Gastroesophageal sphincter (tissue), 4 donors: Measurements from ENCODE around the gene NEIL1. TPM values are rescaled to one million over a fixed set of nuclear protein-coding genes. Genes with fewer than 3 reads are reported as not detected.
"Not testable (repeated sequence)": the region's sequence is repeated elsewhere in the genome, so short reads cannot be mapped to it uniquely, and the experiment has no call there.

Experiments used
- ATAC-seq: fragments of 150-250 bp; one replicate; pipeline ENCODE4 v1.9.1; 2016; ENCODE audit warnings: mild to moderate bottlenecking, moderate library complexity
- H3K27ac ChIP-seq, 4 donors: fragments of 200-600 bp; sonication (generic) in 3 of 4; 1 replicate in 3 of 4; 2 replicates in 1 of 4; pipeline ENCODE4 v1.5.1; 2016 to 2019
- H3K27me3 ChIP-seq: fragments of 200-600 bp; sonication (generic); one replicate; pipeline ENCODE4 v1.5.1; 2019
- H3K36me3 ChIP-seq, 2 donors: fragments of 200-600 bp; sonication (generic); one replicate each; pipeline ENCODE4 v1.5.1; 2019; ENCODE audit warnings: control low read depth in 1 of 2
- H3K4me1 ChIP-seq, 3 donors: fragments of 200-600 bp; sonication (generic); 1 replicate in 2 of 3; 2 replicates in 1 of 3; pipeline ENCODE4 v1.5.1; 2016 to 2019; ENCODE audit warnings: control low read depth in 2 of 3
- H3K4me3 ChIP-seq, 2 donors: fragments of 200-600 bp; sonication (generic); one replicate each; pipeline ENCODE4 v1.5.1; 2019; ENCODE audit warnings: mild to moderate bottlenecking in 1 of 2, moderate library complexity in 1 of 2
- H3K9me3 ChIP-seq, 3 donors: fragments of 200-600 bp; sonication (generic); one replicate each; pipeline ENCODE4 v1.5.1; 2017 to 2019; ENCODE audit warnings: control low read depth in 2 of 3
- CTCF ChIP-seq, 4 experiments: fragments of 200-600 bp in 2 of 4; fragments of 450-650 bp in 2 of 4; sonication (generic) in 1 of 4; IDR thresholded peaks; one replicate each; pipeline ENCODE4 v1.5.1; 2017 to 2019; ENCODE audit warnings: antibody characterized with exemption in 4 of 4, mild to moderate bottlenecking in 2 of 4, moderate library complexity in 2 of 4
- EP300 ChIP-seq: sonication (generic); formaldehyde crosslinking; IDR thresholded peaks from one replicate; pipeline ENCODE4 v1.6.1; 2017; ENCODE audit warnings: antibody characterized with exemption, mild to moderate bottlenecking
- POLR2A ChIP-seq, 2 donors: fragments of 450-650 bp; IDR thresholded peaks; one replicate each; pipeline ENCODE4 v1.6.1; 2017; ENCODE audit warnings: antibody characterized with exemption in 2 of 2, mild to moderate bottlenecking in 2 of 2, moderate library complexity in 1 of 2
- POLR2AphosphoS5 ChIP-seq: sonication (generic); formaldehyde crosslinking; IDR thresholded peaks from one replicate; pipeline ENCODE4 v1.6.1; 2017; ENCODE audit warnings: antibody characterized with exemption
- WGBS, 2 donors: methylation state at CpG; one replicate each; pipeline ENCODE4 v1.1.5; 2018; ENCODE audit warnings: low coverage in 1 of 2; 5-methylcytosine and 5-hydroxymethylcytosine counted together
- total RNA-seq, 4 donors: library from RNA; depleted of rRNA; stranded (reverse); fragments of >200 nt; gene quantifications; one replicate each; pipeline ENCODE4 v1.1.0, GENCODE V29; 2016

Gene NEIL1
- total RNA-seq, 4 donors from 2014 or later, result 8.7 to 47.8 (median 28.9) TPM

DNA sequence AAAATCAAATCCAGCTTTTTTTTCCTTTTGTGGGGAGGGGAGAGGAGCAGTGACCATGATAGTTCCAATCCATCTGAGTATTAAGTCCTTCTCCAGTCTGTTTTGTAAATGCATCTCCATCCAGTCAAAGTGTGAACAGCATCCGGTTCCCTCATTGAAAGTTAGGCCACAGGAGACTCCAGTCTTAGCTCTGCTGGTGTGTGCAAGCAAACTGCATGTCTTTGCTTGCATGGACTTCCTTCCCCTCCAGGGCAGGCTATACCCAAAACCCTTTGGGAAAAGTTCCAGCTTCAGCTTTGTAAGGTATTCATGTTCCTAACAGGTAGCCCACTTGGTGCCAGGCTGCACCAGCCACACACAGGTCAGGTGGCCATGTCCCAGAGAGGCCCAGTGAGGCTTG, 24.6 kb downstream of the NEIL1 start:
- H3K36me3 ChIP-seq, result peaks cover 0 to 75% of the 10 kb centered on the region in 2 donors
- H3K9me3 ChIP-seq, result no peaks in the 10 kb centered on the region
- no peak overlapping the region for H3K4me3 ChIP-seq
- 100% methylated on average over 1 of the region's 1 CpG; no CpG with 5 or more reads in 1 of the 2 donors for WGBS, 2 donors
- TF ChIP-seq POLR2A (IDR thresholded peaks at IDR 0.05) (no peak), CTCF (IDR thresholded peaks at IDR 0.05) (no peak), EP300 (no peak), POLR2AphosphoS5 (no peak)
- ATAC-seq, result no peak
- no peak overlapping the region for H3K27ac ChIP-seq
- H3K27me3 ChIP-seq, result no peaks in the 10 kb centered on the region
- H3K4me1 ChIP-seq, result peaks cover 0 to 28% (median 12%) of the 10 kb centered on the region in 3 donors

DNA sequence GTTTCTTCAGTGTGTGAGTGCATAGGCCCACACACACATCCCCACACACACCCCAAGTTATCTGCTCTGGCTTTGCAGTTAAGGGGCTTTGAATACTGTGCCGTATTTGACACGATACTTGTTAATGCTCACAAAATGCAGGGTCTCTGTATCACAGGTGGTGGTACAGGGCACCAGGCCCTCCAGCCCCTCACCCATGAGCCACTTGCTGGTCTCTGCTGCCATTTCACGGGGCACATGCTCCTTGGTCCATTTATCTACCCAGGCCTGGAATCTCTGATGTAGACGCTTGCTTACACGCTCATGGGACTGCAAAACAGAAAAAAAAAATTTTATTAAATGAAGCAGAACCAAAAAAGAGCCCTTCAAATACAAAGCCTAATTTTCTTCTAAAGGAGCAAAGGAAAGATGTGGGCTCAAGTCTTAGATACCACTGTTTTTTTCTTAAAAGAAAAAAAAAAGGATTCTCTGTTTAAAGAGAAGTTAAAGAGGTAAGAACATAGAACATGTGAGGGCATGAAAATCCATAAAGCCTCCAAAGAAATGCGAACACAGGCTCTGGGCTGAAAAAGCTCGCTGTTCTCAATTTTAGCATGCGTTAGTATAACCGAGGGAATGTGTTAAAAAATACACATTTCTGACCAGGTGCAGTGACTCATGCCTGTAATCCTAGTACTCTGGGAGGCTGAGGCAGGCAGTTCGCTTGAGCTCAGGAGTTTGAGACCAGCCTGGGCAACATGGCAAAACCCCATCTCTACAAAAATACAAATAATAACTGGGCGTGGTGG, 25.3 kb downstream of the NEIL1 start:
- ATAC-seq, result no peak
- H3K27ac ChIP-seq, result no peak overlapping the region
- no peaks in the 10 kb centered on the region for H3K27me3 ChIP-seq

DNA sequence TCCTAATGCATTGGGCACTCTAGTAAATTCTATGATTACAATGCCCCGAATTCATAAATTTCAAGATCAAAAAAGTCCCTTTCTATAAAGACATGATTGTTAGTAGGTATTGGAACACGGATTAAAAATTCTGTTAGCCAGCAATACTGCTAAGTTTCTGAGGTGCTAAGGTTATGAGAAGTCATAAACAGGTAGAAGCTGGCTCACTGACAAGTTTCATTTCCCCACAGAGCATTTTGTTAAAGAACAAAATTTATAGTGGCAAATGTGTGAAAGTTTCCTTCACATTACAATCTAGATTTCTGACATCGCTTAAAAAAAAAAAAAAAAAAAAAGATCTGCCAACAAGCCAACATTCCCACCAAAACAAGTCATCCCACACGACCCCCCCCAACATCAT, 33.9 kb downstream of the NEIL1 start:
- H3K9me3 ChIP-seq, result no peaks in the 10 kb centered on the region
- no peak overlapping the region for H3K4me3 ChIP-seq
- H3K36me3 ChIP-seq, result peaks cover 0 to 100% of the 10 kb centered on the region in 2 donors
- no peak overlapping the region for H3K27ac ChIP-seq
- H3K4me1 ChIP-seq, result no peaks in the 10 kb centered on the region
- TF ChIP-seq CTCF (IDR thresholded peaks at IDR 0.05) (no peak), POLR2A (IDR thresholded peaks at IDR 0.05) (no peak), POLR2AphosphoS5 (no peak), EP300 (no peak)
- no peaks in the 10 kb centered on the region for H3K27me3 ChIP-seq
- 77 to 85% methylated on average over 3 to 4 of the region's 4 CpGs for WGBS, 2 donors
- no peak for ATAC-seq

More for the DNA sequence above, 25.3 kb downstream of the NEIL1 start:
- peaks cover 0 to 22% (median 12%) of the 10 kb centered on the region in 3 donors for H3K4me1 ChIP-seq
- H3K9me3 ChIP-seq, result no peaks in the 10 kb centered on the region
- TF ChIP-seq POLR2A (IDR thresholded peaks at IDR 0.05), result no peak
- no peak for TF ChIP-seq EP300
- no peak for TF ChIP-seq CTCF (IDR thresholded peaks at IDR 0.05)
- no peak for TF ChIP-seq POLR2AphosphoS5
- H3K36me3 ChIP-seq, result peaks cover 0 to 75% of the 10 kb centered on the region in 2 donors
- H3K4me3 ChIP-seq, result no peak overlapping the region
- 88 to 91% methylated on average over 7 to 10 of the region's 11 CpGs for WGBS, 2 donors

- H3K9me3 ChIP-seq, H3K27me3 ChIP-seq, ATAC-seq, H3K27ac ChIP-seq, H3K4me3 ChIP-seq, H3K4me1 ChIP-seq: not testable (repeated sequence)
- 81 to 85% methylated on average over 5 of the region's 5 CpGs for WGBS, 2 donors
- H3K36me3 ChIP-seq, result peaks cover 0 to 100% of the 10 kb centered on the region in 2 donors
Measured at GRCh38 chr15:75383986-75384385, 37.1 kb downstream of the NEIL1 start.

DNA sequence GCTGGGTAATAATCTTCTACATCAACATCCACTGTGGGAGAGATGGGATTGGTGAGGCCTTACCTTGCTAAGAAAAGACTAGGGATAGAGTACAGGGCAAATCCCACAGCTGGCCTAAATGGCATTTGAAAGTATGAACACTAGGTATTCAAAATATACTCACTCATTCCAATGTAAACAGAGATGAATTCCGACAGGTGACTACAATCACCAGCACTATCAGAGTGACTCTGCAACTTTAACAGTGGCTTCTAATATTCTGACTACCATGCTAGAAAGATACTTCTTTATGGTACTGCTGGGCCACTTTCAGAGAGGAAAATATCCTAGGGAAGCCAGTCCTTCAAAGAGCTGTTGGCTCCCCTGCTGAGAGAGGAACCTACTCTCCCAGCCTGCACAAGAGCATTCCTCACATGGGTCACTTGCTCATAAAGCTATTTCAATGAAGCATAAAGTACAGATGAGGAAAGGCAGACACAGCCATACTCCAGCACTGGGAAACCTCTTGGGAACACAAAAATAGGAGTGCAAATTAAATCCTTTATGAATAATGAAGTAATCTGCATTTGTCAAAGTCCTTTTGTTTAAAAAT, 43.0 kb downstream of the NEIL1 start:
- no peak for ATAC-seq
- 40 to 67% methylated on average over 1 of the region's 1 CpG for WGBS, 2 donors

More for the DNA sequence above, 43.0 kb downstream of the NEIL1 start:
- TF ChIP-seq EP300 (no peak), POLR2AphosphoS5 (no peak)
- H3K27ac ChIP-seq, result peak overlapping the region in 3 of 4 donors; percentile 18 to 34 (median 30)
- no peak overlapping the region for H3K4me3 ChIP-seq
- H3K4me1 ChIP-seq, result peaks cover 0 to 25% (median 4%) of the 10 kb centered on the region in 3 donors
- no peaks in the 10 kb centered on the region for H3K9me3 ChIP-seq
- no peaks in the 10 kb centered on the region for H3K27me3 ChIP-seq
- H3K36me3 ChIP-seq, result peaks cover 0 to 100% of the 10 kb centered on the region in 2 donors
